ENCODE data around the gene EBF3. TPM values are rescaled to one million over a fixed set of nuclear protein-coding genes. Genes with fewer than 3 reads are reported as not detected.

EBF3 gene
- total RNA-seq, 1 experiment from 2014 or later, result 0.12 TPM

- TF ChIP-seq, protein P1, sequence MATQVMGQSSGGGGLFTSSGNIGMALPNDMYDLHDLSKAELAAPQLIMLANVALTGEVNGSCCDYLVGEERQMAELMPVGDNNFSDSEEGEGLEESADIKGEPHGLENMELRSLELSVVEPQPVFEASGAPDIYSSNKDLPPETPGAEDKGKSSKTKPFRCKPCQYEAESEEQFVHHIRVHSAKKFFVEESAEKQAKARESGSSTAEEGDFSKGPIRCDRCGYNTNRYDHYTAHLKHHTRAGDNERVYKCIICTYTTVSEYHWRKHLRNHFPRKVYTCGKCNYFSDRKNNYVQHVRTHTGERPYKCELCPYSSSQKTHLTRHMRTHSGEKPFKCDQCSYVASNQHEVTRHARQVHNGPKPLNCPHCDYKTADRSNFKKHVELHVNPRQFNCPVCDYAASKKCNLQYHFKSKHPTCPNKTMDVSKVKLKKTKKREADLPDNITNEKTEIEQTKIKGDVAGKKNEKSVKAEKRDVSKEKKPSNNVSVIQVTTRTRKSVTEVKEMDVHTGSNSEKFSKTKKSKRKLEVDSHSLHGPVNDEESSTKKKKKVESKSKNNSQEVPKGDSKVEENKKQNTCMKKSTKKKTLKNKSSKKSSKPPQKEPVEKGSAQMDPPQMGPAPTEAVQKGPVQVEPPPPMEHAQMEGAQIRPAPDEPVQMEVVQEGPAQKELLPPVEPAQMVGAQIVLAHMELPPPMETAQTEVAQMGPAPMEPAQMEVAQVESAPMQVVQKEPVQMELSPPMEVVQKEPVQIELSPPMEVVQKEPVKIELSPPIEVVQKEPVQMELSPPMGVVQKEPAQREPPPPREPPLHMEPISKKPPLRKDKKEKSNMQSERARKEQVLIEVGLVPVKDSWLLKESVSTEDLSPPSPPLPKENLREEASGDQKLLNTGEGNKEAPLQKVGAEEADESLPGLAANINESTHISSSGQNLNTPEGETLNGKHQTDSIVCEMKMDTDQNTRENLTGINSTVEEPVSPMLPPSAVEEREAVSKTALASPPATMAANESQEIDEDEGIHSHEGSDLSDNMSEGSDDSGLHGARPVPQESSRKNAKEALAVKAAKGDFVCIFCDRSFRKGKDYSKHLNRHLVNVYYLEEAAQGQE (IDR thresholded peaks at IDR 0.05; ENCODE audit: low read depth), result no peak
- TF ChIP-seq ATF3 (IDR thresholded peaks at IDR 0.05) (no peak), SP1 (IDR thresholded peaks at IDR 0.05; ENCODE audit: low read depth) (no peak), EGR1 (IDR thresholded peaks at IDR 0.05; ENCODE audit: low read depth) (no peak), CBX3 (IDR thresholded peaks at IDR 0.05; ENCODE audit: low read depth) (no peak)
Observed at GRCh38 chr10:129897871-129898626, 66.0 kb downstream of the EBF3 start (continued).

DNA sequence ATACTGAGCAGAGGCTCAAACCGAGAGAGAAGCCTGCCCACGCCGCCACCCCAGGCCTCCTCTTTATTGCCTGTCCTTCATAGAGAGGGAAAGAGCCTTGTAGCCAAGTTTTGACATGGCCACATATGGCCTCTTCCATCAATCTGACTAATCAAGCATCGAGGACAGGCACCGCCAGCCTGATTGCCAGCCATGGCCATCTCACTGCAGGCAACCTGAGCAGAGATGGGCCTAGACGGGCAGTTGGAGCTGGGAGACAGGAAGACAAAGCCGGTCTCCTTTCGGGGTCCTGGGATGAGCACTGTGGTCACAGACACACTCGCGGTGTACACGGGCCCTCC is 67.2 kb downstream of the EBF3 start:
- Histone ChIP-seq H3K27me3 (ENCODE audit: insufficient read depth, low read length) (no peaks in the 10 kb centered on the region), H2AFZ (ENCODE audit: low read depth, low read length, poor library complexity, severe bottlenecking) (no peak overlapping the region), H3K27ac (ENCODE audit: low read depth, low read length) (no peak overlapping the region), H3K9me3 (ENCODE audit: control insufficient read depth in 1 of 2, insufficient read depth in 1 of 2, low read depth in 1 of 2, low read length in 2 of 2) (no peaks in the 10 kb centered on the region), H3K4me1 (ENCODE audit: control insufficient read depth in 1 of 2, insufficient read depth in 2 of 2, low read length in 2 of 2) (no peaks in the 10 kb centered on the region), H3K9ac (ENCODE audit: low read length) (no peak overlapping the region), H4K20me1 (ENCODE audit: insufficient read depth) (no peaks in the 10 kb centered on the region), H3K4me2 (ENCODE audit: low read length) (no peak overlapping the region), H3K79me2 (ENCODE audit: insufficient read depth, low read length) (no peaks in the 10 kb centered on the region), H3K36me3 (ENCODE audit: control insufficient read depth in 1 of 2, insufficient read depth in 2 of 2, low read length in 2 of 2) (no peaks in the 10 kb centered on the region), H3K9me2 (ENCODE audit: insufficient read depth) (no peaks in the 10 kb centered on the region), H3K4me3 (replicated peaks in 1 of 2; ENCODE audit: low read depth in 1 of 2, low read length in 2 of 2) (no peak overlapping the region)
- DNase-seq (ENCODE audit: low read depth, low spot score), result no peak
- ChIA-PET POLR2A (no interaction called here), CTCF (no interaction called here), RAD21 (ENCODE audit: low non-redundant PET in 1 of 2, low total read pairs in 2 of 2, uncharacterized antibody in 2 of 2, unreplicated experiment in 2 of 2) (no interaction called here)
- TF ChIP-seq YY1 (IDR thresholded peaks at IDR 0.05; ENCODE audit: extremely low read depth, insufficient replicate concordance, low read depth, low read length) (no peak), SP1 (IDR thresholded peaks at IDR 0.05; ENCODE audit: low read depth) (no peak), EGR1 (IDR thresholded peaks at IDR 0.05; ENCODE audit: low read depth) (no peak), ELF1 (IDR thresholded peaks at IDR 0.05; ENCODE audit: borderline replicate concordance, low read depth) (no peak), EZH2 (IDR thresholded peaks at IDR 0.05) (no peak), JUND (IDR thresholded peaks at IDR 0.05) (no peak), CEBPB (IDR thresholded peaks at IDR 0.05; ENCODE audit: low read depth) (no peak)
- TF ChIP-seq, protein P2, sequence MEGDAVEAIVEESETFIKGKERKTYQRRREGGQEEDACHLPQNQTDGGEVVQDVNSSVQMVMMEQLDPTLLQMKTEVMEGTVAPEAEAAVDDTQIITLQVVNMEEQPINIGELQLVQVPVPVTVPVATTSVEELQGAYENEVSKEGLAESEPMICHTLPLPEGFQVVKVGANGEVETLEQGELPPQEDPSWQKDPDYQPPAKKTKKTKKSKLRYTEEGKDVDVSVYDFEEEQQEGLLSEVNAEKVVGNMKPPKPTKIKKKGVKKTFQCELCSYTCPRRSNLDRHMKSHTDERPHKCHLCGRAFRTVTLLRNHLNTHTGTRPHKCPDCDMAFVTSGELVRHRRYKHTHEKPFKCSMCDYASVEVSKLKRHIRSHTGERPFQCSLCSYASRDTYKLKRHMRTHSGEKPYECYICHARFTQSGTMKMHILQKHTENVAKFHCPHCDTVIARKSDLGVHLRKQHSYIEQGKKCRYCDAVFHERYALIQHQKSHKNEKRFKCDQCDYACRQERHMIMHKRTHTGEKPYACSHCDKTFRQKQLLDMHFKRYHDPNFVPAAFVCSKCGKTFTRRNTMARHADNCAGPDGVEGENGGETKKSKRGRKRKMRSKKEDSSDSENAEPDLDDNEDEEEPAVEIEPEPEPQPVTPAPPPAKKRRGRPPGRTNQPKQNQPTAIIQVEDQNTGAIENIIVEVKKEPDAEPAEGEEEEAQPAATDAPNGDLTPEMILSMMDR (IDR thresholded peaks at IDR 0.05 in 2 of 3, conservative IDR thresholded peaks at IDR 0.05 in 1 of 3; ENCODE audit: borderline replicate concordance in 1 of 3, insufficient read depth in 1 of 3, low read depth in 2 of 3, low read length in 2 of 3), result no peak
- TF ChIP-seq, protein P3, sequence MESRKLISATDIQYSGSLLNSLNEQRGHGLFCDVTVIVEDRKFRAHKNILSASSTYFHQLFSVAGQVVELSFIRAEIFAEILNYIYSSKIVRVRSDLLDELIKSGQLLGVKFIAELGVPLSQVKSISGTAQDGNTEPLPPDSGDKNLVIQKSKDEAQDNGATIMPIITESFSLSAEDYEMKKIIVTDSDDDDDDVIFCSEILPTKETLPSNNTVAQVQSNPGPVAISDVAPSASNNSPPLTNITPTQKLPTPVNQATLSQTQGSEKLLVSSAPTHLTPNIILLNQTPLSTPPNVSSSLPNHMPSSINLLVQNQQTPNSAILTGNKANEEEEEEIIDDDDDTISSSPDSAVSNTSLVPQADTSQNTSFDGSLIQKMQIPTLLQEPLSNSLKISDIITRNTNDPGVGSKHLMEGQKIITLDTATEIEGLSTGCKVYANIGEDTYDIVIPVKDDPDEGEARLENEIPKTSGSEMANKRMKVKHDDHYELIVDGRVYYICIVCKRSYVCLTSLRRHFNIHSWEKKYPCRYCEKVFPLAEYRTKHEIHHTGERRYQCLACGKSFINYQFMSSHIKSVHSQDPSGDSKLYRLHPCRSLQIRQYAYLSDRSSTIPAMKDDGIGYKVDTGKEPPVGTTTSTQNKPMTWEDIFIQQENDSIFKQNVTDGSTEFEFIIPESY (IDR thresholded peaks at IDR 0.05; ENCODE audit: extremely low read depth, insufficient replicate concordance, low read length), result no peak
- TF ChIP-seq, protein P1 (IDR thresholded peaks at IDR 0.05; ENCODE audit: low read depth), result no peak
- intact Hi-C loops (cut with micrococcal nuclease), result no loop called here
- ATAC-seq, result no peak
- BruUV-seq (replicated peaks), result no TSS peak

Data from HCT116 (cell line).